SH-SY5Y (cell line): ENCODE results near the gene PPP2R3B.

Experiments
- GATA2 ChIP-seq: IDR thresholded peaks from 2 replicates; pipeline ENCODE4 v1.6.1; 2011; ENCODE audit warnings: mild to moderate bottlenecking, low read depth, low read length
- GATA3 ChIP-seq: IDR thresholded peaks from 2 replicates; pipeline ENCODE4 v1.6.1; 2011; ENCODE audit warnings: low read depth, mild to moderate bottlenecking, low read length, moderate library complexity

- TF ChIP-seq GATA2 (no peak), GATA3 (no peak)
These were observed 16.1 kb upstream of the PPP2R3B start for GRCh38 chrX:402857-403256.
